Endothelial cell of umbilical vein (primary cell): ENCODE measurements around the gene ECPAS. TPM values are rescaled to one million over a fixed set of nuclear protein-coding genes. Genes with fewer than 3 reads are reported as not detected.

ENCODE experiments used
- BruUV-seq: library from RNA; stranded (reverse); fragments of 400-500 nt; replicated peaks from 2 replicates; lab custom pipeline; 2021; lab: Mats Ljungman, UMichigan
- CTCF ChIA-PET: fragments of 300-600, 350-600 bp; sonication (Branson Sonifier 250); formaldehyde crosslinking; loops from one replicate; lab custom pipeline; 2021; ENCODE audit warnings: antibody characterized with exemption, inconsistent platforms; lab: Charles Lee
- POLR2A ChIA-PET: fragments of 300-600, 350-600 bp; sonication (Branson Sonifier 250); formaldehyde crosslinking; loops from one replicate; lab custom pipeline; 2021; ENCODE audit warnings: antibody characterized with exemption, inconsistent platforms; lab: Charles Lee
- DNase-seq: peaks from one replicate; pipeline ENCODE4 v3.0.0-alpha.2; 2011; ENCODE audit warnings: low read depth, low spot score
- FAIRE-seq: peaks from 2 replicates; lab custom pipeline; 2011; peaks lifted over from hg19 to GRCh38; lab: Jason Lieb, UNC
- H2AFZ ChIP-seq: 2 replicates; pipeline ENCODE4 v1.6.0; 2012; ENCODE audit warnings: low read depth, low read length, control low read depth, inconsistent platforms
- H3K27ac ChIP-seq: 2 replicates; pipeline ENCODE4 v1.5.1; 2011; ENCODE audit warnings: low read depth, mild to moderate bottlenecking, control low read depth, low read length, moderate library complexity; ENCODE audit not compliant: insufficient read depth
- H3K27me3 ChIP-seq, 2 experiments: 2 replicates each; pipeline versions ENCODE4 v1.6.0 to v1.6.1; 2011; ENCODE audit warnings: low read length in 2 of 2, mixed read lengths in 1 of 2; ENCODE audit not compliant: control insufficient read depth in 2 of 2, insufficient read depth in 2 of 2
- H3K36me3 ChIP-seq, 2 experiments: 2 replicates in 1 of 2; 3 replicates in 1 of 2; pipeline ENCODE4 v1.5.1; 2011; ENCODE audit warnings: low read length in 2 of 2, mild to moderate bottlenecking in 1 of 2, moderate library complexity in 1 of 2; ENCODE audit not compliant: control insufficient read depth in 2 of 2, insufficient read depth in 2 of 2; ENCODE audit errors: extremely low read depth in 1 of 2
- H3K4me1 ChIP-seq: 3 replicates; pipeline ENCODE4 v1.5.1; 2011; ENCODE audit warnings: mild to moderate bottlenecking, low read length; ENCODE audit not compliant: control insufficient read depth, insufficient read depth; ENCODE audit errors: extremely low read depth
- H3K4me2 ChIP-seq: 2 replicates; pipeline ENCODE4 v1.6.1; 2011; ENCODE audit warnings: low read length, control low read depth, mixed read lengths; ENCODE audit not compliant: insufficient read depth
- H3K4me3 ChIP-seq, 3 experiments: fragments of 200-600 bp in 1 of 3; sonication (generic), shearing (Covaris generic) in 1 of 3; replicated peaks in 1 of 3; 2 replicates each; pipeline ENCODE4 v1.5.1; 2011 to 2016; ENCODE audit warnings: control low read depth in 3 of 3, low read length in 3 of 3, mild to moderate bottlenecking in 2 of 3, inconsistent platforms in 1 of 3, low read depth in 1 of 3, moderate library complexity in 1 of 3; ENCODE audit not compliant: insufficient read depth in 1 of 3
- H3K79me2 ChIP-seq: 2 replicates; pipeline ENCODE4 v1.6.0; 2012; ENCODE audit warnings: low read length, inconsistent platforms; ENCODE audit not compliant: control insufficient read depth, insufficient read depth
- H3K9ac ChIP-seq: replicated peaks from 2 replicates; pipeline ENCODE3; 2011; ENCODE audit warnings: low read length, control low read depth; ENCODE audit not compliant: insufficient read depth; ENCODE audit errors: extremely low read depth
- H3K9me1 ChIP-seq: replicated peaks from 3 replicates; pipeline ENCODE4 v1.6.0; 2011; ENCODE audit warnings: mild to moderate bottlenecking, low read length; ENCODE audit not compliant: control insufficient read depth, insufficient read depth; ENCODE audit errors: extremely low read depth
- H3K9me3 ChIP-seq: replicated peaks from 2 replicates; pipeline ENCODE4 v1.5.1; 2012; ENCODE audit warnings: low read length, inconsistent platforms; ENCODE audit not compliant: control insufficient read depth, insufficient read depth
- H4K20me1 ChIP-seq: replicated peaks from 2 replicates; pipeline ENCODE3; 2011; ENCODE audit warnings: mild to moderate bottlenecking, low read length; ENCODE audit not compliant: control insufficient read depth, insufficient read depth; ENCODE audit errors: extremely low read depth
- EZH2 ChIP-seq: IDR thresholded peaks from 2 replicates; pipeline ENCODE4 v1.6.1; 2012; ENCODE audit warnings: borderline replicate concordance, low read depth, mild to moderate bottlenecking, moderate library complexity, low read length, inconsistent platforms; ENCODE audit not compliant: severe bottlenecking
- FOS ChIP-seq: IDR thresholded peaks from 2 replicates; pipeline ENCODE4 v1.6.1; 2011; ENCODE audit warnings: mild to moderate bottlenecking, low read length, moderate library complexity, borderline replicate concordance; ENCODE audit not compliant: insufficient read depth
- GATA2 ChIP-seq: IDR thresholded peaks from 2 replicates; pipeline ENCODE4 v1.7.0; 2011; ENCODE audit warnings: low read depth, mild to moderate bottlenecking, moderate library complexity, mixed read lengths, low read length; ENCODE audit not compliant: insufficient read length, insufficient read depth
- JUN ChIP-seq: IDR thresholded peaks from 2 replicates; pipeline ENCODE4 v1.6.1; 2011; ENCODE audit warnings: borderline replicate concordance, low read depth; ENCODE audit not compliant: insufficient read length, insufficient read depth
- MYC ChIP-seq: IDR thresholded peaks from one replicate; pipeline ENCODE4 v1.6.1; 2011; ENCODE audit warnings: mild to moderate bottlenecking, low read depth, low read length
- POLR2A ChIP-seq: IDR thresholded peaks from 2 replicates; pipeline ENCODE4 v1.6.1; 2012; ENCODE audit warnings: low read depth, mild to moderate bottlenecking, control low read depth, low read length
- POLR2AphosphoS5 ChIP-seq: IDR thresholded peaks from 2 replicates; pipeline ENCODE4 v1.6.1; 2012; ENCODE audit warnings: low read depth, mild to moderate bottlenecking, control low read depth, low read length, moderate library complexity; ENCODE audit not compliant: insufficient read depth
- dilution Hi-C: fragments of 300-500 bp; cut with MboI; formaldehyde crosslinking; loops from one replicate; pipeline ENCODE4 v1.15.0; 2019; ENCODE audit warnings: low sequenced_read_pairs; ENCODE audit not compliant: extremely low pct_ligation_motif_present
- intact Hi-C: fragments of 100-400 bp; cut with micrococcal nuclease; formaldehyde crosslinking; loops from one replicate; pipeline ENCODE4 v1.10.0; 2022
- polyA plus RNA-seq, 4 experiments: library from polyadenylated mRNA; depleted of rRNA in 3 of 4; stranded (reverse) in 3 of 4; unstranded in 1 of 4; fragments of >200 nt; gene quantifications; 2 replicates each; pipeline versions ENCODE4 v1.2.1 to v1.2.3, GENCODE V29; 2011 to 2012; ENCODE audit warnings: missing spikeins in 1 of 4
- total RNA-seq: library from RNA; stranded (reverse); gene quantifications from 2 replicates; pipeline ENCODE4 v1.2.3, GENCODE V29; 2021
- TF ChIP-seq, protein P1 (sequence below): IDR thresholded peaks from 2 replicates; pipeline ENCODE4 v1.6.1; 2011; ENCODE audit not compliant: insufficient read depth, insufficient read length
- TF ChIP-seq, protein P2 (sequence below), 2 donors: IDR thresholded peaks; 1 replicate in 1 of 2; 2 replicates in 1 of 2; pipeline ENCODE4 v1.5.1; 2011; ENCODE audit warnings: low read length in 2 of 2, mild to moderate bottlenecking in 2 of 2, moderate library complexity in 2 of 2, control low read depth in 1 of 2, inconsistent platforms in 1 of 2, low read depth in 1 of 2; ENCODE audit not compliant: insufficient read depth in 1 of 2; ENCODE audit errors: extremely low read depth in 1 of 2

Gene ECPAS
- total and polyA plus RNA-seq, 2 donors (not counting 3 experiments of a cell fraction or from before 2014, with no cell fraction given): 17.9 to 89.3 TPM

DNA sequence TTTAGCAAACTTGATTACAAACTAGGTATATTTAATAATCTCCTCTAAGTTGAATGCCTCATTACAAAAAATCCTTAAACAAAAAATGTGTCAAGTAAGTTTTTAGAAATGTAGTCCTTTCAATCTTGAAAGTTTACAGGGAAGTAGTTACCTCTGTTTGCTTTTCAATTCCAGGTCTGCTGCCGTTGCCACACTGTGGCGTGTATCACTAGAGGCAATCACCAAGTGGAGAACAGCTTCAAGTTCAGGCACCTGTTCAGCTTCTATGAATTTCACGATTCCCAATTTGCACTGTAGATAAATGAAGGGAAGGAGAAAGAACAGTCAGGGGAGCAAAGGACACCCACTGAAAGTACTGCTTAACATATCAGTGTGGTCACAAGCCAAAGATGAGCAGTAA lies 51.1 kb downstream of the ECPAS start:
- no peaks in the 10 kb centered on the region for H3K79me2 ChIP-seq
- H4K20me1 ChIP-seq: no peaks in the 10 kb centered on the region
- DNase-seq (no peak), FAIRE-seq (no peak)
- no TSS peak for BruUV-seq
- intact Hi-C loops (no loop called here), dilution Hi-C loops (no loop called here)
- no peak overlapping the region for H3K4me2 ChIP-seq
- CTCF ChIA-PET: no interaction called here
- peaks cover 6 to 26% of the 10 kb centered on the region in 2 experiments for H3K36me3 ChIP-seq
- POLR2A ChIA-PET: no interaction called here
- no peaks in the 10 kb centered on the region for H3K27me3 ChIP-seq
- H2AFZ ChIP-seq: no peak overlapping the region
- H3K9me1 ChIP-seq: no peaks in the 10 kb centered on the region
- H3K27ac ChIP-seq: no peak overlapping the region
- H3K4me1 ChIP-seq: no peaks in the 10 kb centered on the region
- no peaks in the 10 kb centered on the region for H3K9me3 ChIP-seq
- H3K9ac ChIP-seq: no peak overlapping the region
- no peak overlapping the region for H3K4me3 ChIP-seq
- TF ChIP-seq EZH2 (no peak), MYC (no peak), POLR2A (no peak), FOS (no peak), POLR2AphosphoS5 (no peak), GATA2 (no peak), JUN (no peak)
- TF ChIP-seq, protein P1, sequence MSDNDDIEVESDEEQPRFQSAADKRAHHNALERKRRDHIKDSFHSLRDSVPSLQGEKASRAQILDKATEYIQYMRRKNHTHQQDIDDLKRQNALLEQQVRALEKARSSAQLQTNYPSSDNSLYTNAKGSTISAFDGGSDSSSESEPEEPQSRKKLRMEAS: no peak
- TF ChIP-seq, protein P2, sequence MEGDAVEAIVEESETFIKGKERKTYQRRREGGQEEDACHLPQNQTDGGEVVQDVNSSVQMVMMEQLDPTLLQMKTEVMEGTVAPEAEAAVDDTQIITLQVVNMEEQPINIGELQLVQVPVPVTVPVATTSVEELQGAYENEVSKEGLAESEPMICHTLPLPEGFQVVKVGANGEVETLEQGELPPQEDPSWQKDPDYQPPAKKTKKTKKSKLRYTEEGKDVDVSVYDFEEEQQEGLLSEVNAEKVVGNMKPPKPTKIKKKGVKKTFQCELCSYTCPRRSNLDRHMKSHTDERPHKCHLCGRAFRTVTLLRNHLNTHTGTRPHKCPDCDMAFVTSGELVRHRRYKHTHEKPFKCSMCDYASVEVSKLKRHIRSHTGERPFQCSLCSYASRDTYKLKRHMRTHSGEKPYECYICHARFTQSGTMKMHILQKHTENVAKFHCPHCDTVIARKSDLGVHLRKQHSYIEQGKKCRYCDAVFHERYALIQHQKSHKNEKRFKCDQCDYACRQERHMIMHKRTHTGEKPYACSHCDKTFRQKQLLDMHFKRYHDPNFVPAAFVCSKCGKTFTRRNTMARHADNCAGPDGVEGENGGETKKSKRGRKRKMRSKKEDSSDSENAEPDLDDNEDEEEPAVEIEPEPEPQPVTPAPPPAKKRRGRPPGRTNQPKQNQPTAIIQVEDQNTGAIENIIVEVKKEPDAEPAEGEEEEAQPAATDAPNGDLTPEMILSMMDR (IDR thresholded peaks at IDR 0.05; ENCODE audit: extremely low read depth in 1 of 2, insufficient read depth in 1 of 2, low read depth in 1 of 2, low read length in 2 of 2): no peak
